HEK293T (cell line): ENCODE results near the gene CUX1.

Source experiments
- CTCF ChIA-PET: fragments of 350-600 bp; formaldehyde crosslinking; extraction: SDS; loops from one replicate; lab custom pipeline; 2021; ENCODE audit warnings: antibody characterized with exemption, inconsistent platforms; lab: Yijun Ruan, JAX
- POLR2A ChIA-PET: fragments of 350-600 bp; formaldehyde crosslinking; extraction: SDS; loops from one replicate; lab custom pipeline; 2020; ENCODE audit warnings: antibody characterized with exemption, inconsistent platforms; lab: Yijun Ruan, JAX
- DNase-seq: peaks from one replicate; pipeline ENCODE4 v3.0.0; 2012; ENCODE audit warnings: mixed read lengths; ENCODE audit errors: extremely low spot score
- ARNT ChIP-seq: fragments of 450-650 bp; IDR thresholded peaks from 2 replicates; pipeline ENCODE4 v1.6.1; 2017; ENCODE audit warnings: mild to moderate bottlenecking
- BHLHE40 ChIP-seq: fragments of 450-650 bp; IDR thresholded peaks from 2 replicates; pipeline ENCODE4 v1.6.1; 2016; ENCODE audit warnings: mild to moderate bottlenecking, moderate library complexity, borderline replicate concordance
- CTBP1 ChIP-seq: fragments of 450-650 bp; IDR thresholded peaks from 2 replicates; pipeline ENCODE4 v1.6.1; 2016; ENCODE audit warnings: borderline replicate concordance
- ELF4 ChIP-seq: fragments of 450-650 bp; IDR thresholded peaks from 2 replicates; pipeline ENCODE4 v1.6.1; 2017; ENCODE audit warnings: antibody characterized with exemption
- FOXA1 ChIP-seq: fragments of 450-650 bp; IDR thresholded peaks from 2 replicates; pipeline ENCODE4 v1.6.1; 2016; ENCODE audit warnings: mild to moderate bottlenecking
- FOXK2 ChIP-seq: fragments of 450-650 bp; IDR thresholded peaks from 2 replicates; pipeline ENCODE4 v1.6.1; 2016; ENCODE audit warnings: mild to moderate bottlenecking
- FOXM1 ChIP-seq: fragments of 450-650 bp; IDR thresholded peaks from 2 replicates; pipeline ENCODE4 v1.6.1; 2017; ENCODE audit warnings: mild to moderate bottlenecking, borderline replicate concordance
- HDGF ChIP-seq: fragments of 450-650 bp; IDR thresholded peaks from 2 replicates; pipeline ENCODE4 v1.6.1; 2017; ENCODE audit warnings: antibody characterized with exemption, borderline replicate concordance
- L3MBTL2 ChIP-seq: fragments of 450-650 bp; conservative IDR thresholded peaks from 2 replicates; pipeline ENCODE4 v1.6.1; 2016; ENCODE audit warnings: mild to moderate bottlenecking
- LEF1 ChIP-seq: fragments of 450-650 bp; IDR thresholded peaks from 2 replicates; pipeline ENCODE4 v1.6.1; 2017; ENCODE audit warnings: mild to moderate bottlenecking, borderline replicate concordance
- NFRKB ChIP-seq: fragments of 450-650 bp; IDR thresholded peaks from 2 replicates; pipeline ENCODE4 v1.6.1; 2016; ENCODE audit warnings: mild to moderate bottlenecking, moderate library complexity
- SP1 ChIP-seq: fragments of 450-650 bp; IDR thresholded peaks from 2 replicates; pipeline ENCODE4 v1.6.1; 2017
- SUZ12 ChIP-seq: fragments of 450-650 bp; IDR thresholded peaks from 2 replicates; pipeline ENCODE4 v1.6.1; 2016; ENCODE audit warnings: mild to moderate bottlenecking
- TARDBP ChIP-seq: fragments of 450-650 bp; IDR thresholded peaks from 2 replicates; pipeline ENCODE4 v1.6.1; 2016
- ZNF384 ChIP-seq: fragments of 450-650 bp; IDR thresholded peaks from 2 replicates; pipeline ENCODE4 v1.6.1; 2016
- TF ChIP-seq, protein P1 (sequence below): fragments of 450-650 bp; IDR thresholded peaks from 2 replicates; pipeline ENCODE4 v1.6.1; 2016

The CUX1 gene

DNA sequence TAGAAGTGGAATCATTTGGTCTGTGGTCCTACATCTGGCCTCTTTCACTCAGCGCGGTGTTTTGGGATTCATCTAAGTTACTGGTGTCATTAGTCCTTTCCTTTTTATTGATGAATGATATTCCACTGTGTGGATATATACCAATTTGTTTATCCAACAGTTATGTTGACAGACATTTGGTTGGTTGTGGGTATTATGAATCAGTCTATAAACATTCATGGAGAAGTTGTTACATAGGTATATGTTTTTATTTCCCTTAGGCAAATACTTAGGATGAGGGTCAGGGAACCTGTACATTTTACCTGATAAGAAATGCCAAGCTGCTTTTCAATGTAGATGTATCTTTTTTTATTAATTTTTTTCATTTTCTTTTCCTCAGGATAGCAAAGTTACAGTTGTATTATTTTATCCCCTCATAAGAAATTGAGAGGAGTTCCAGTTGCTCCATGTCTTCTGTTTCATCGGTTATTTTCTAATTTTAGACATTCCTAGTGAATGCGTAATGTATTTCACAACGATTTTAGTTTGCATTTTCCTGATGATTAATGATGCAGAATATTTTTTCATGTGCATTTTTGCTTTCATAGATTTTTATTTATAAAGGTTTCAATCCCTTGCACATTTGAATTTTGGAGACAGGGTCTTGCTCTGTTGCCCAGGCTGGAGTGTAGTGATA, 265.4 kb downstream of the CUX1 start:
- ChIA-PET CTCF (no interaction called here), POLR2A (no interaction called here)
- no peak for DNase-seq
- TF ChIP-seq SUZ12 (no peak), CTBP1 (no peak), ZNF384 (no peak), BHLHE40 (no peak), HDGF (no peak), ELF4 (no peak), SP1 (no peak), LEF1 (no peak), TARDBP (no peak), ARNT (no peak), FOXA1 (no peak), FOXK2 (no peak), L3MBTL2 (no peak), NFRKB (no peak), FOXM1 (no peak)
- TF ChIP-seq, protein P1, sequence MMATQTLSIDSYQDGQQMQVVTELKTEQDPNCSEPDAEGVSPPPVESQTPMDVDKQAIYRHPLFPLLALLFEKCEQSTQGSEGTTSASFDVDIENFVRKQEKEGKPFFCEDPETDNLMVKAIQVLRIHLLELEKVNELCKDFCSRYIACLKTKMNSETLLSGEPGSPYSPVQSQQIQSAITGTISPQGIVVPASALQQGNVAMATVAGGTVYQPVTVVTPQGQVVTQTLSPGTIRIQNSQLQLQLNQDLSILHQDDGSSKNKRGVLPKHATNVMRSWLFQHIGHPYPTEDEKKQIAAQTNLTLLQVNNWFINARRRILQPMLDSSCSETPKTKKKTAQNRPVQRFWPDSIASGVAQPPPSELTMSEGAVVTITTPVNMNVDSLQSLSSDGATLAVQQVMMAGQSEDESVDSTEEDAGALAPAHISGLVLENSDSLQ: no peak

DNA sequence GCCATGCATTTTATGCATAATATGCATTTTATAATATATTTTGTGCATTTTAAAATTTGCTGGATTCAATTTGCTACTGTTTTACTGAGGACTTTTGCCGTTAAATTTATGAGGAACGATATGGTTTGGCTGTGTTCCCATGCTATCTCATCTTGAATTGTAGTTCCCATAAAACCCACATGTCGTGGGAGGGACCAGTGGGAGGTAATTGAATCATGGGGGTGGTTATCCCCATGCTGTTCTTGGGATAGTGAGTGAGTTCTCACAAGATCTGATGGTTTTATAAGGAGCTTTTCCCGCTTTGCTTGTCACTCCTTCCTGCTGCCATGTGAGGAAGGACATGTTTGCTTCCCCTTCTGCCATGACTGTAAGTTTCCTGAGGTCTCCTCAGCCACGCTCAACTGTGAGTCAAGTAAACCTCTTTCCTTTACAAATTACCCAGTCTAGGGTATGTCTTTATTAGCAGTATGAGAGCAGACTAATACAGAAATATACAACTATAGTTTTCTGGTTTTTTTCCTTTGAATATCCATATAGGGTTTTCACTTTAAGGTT, 267.9 kb downstream of the CUX1 start:
- POLR2A ChIA-PET: no interaction called here
- no peak for TF ChIP-seq SUZ12
- TF ChIP-seq HDGF: no peak
- no peak for DNase-seq
- CTCF ChIA-PET: no interaction called here

DNA sequence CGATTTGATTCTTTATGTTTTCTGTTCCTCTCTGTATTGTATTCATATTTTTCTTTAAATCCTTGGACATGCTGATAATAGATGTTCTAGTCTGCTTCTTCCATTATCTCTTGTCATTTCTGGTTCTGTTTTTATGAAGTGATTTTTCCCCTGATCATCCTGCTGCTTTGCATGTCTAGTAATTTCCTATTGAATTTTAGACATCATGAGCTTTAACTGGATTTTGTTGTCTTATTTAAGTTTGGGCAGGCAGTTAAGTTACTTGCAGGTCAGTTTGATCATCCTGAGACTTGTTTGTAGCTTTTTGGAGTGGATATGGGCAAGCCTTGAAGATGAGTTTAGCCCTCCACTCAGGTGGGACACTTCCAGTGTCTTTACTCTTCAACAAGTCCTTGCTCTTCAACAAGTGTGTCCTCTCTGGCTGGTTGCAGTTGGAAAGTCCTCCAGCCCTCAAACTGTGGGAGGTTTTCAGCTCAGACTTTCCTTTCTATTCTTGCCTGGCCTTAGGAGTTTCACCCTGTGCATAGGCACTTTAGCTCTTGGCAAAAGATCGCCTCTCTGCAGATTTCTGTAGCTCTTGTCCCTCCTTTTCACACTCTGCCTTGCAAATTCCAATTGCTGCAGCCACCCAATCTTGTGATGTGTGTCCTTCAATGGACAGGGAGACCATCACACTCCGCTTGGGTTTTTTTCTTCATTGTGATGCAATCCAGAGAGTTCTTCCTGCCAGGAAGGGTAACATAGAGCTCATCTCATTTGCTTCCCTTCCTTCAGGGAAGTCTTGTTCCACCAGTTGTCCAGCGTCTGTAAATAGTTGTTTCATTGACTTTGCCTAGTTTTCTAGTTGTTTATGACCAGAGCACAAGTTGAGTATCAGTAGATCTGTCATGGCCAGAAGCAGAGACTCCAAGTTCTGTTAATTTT, 272.0 kb downstream of the CUX1 start:
- TF ChIP-seq BHLHE40: no peak
- TF ChIP-seq NFRKB: no peak
- TF ChIP-seq ELF4: no peak
- no peak for TF ChIP-seq L3MBTL2
- POLR2A ChIA-PET: no interaction called here
- no peak for DNase-seq
- CTCF ChIA-PET: no interaction called here

DNA sequence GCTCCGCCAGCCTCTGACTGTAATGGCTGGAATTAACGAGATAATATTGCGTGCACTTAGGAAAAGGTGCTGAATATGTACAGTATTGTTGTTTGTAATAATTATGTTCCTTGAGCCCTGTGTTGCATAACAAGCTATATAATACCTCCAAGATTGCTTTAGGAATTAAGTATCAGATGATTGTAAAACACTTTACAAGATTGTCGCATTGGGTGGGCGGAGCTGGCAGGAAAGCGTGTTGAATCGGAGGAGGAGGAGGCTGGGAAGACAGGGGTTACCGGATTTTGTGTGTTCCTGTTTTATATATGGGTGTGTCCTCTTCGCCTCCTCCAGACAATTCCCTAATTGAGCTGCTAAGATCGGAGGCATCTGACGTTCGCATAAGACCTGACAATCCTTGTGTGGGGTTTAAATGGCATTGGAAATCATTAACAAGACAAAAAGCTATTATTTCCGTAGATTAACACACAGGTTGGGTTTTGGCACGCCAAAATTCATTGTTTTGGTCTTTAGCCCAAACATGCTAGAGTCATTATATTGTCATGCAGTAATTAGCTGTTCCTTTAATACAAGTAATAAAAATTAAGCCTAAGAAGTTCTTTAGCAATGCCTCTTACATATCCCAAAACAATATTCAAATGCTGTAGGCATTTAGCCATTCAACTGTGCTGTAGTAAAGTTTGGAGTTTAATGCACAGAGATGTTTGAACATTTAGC, 276.3 kb downstream of the CUX1 start:
- CTCF ChIA-PET: no interaction called here
- no peak for DNase-seq
- POLR2A ChIA-PET: no interaction called here
- TF ChIP-seq FOXM1: no peak
- no peak for TF ChIP-seq FOXA1
- no peak for TF ChIP-seq HDGF
- no peak for TF ChIP-seq TARDBP
- TF ChIP-seq BHLHE40: no peak
- TF ChIP-seq CTBP1: no peak
- no peak for TF ChIP-seq SUZ12
- no peak for TF ChIP-seq ZNF384
- TF ChIP-seq FOXK2: no peak
- TF ChIP-seq ELF4: no peak
- TF ChIP-seq L3MBTL2: no peak
- TF ChIP-seq ARNT: no peak
- no peak for TF ChIP-seq NFRKB
- TF ChIP-seq, protein P1: no peak
- no peak for TF ChIP-seq LEF1
- no peak for TF ChIP-seq SP1

DNA sequence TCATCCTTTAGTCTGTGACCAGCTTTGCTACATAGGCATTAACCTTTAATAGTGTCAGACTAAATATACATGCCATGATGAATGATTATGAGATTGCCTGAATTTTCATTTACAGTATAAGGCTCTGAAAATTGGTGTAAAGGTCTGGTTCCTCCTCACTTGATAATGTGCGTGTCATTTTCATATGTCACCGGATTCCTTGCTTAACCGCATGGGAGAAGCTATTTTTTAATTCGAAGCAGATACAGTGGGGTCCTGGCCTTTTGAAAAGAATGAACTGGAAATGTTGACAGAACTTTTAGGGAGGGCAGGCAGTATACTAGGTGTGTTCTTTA, 276.9 kb downstream of the CUX1 start:
- ChIA-PET CTCF (no interaction called here), POLR2A (no interaction called here)

More for the DNA sequence above, 276.9 kb downstream of the CUX1 start:
- TF ChIP-seq, protein P1: no peak
- TF ChIP-seq BHLHE40 (no peak), ARNT (no peak), TARDBP (no peak), HDGF (no peak), L3MBTL2 (no peak), NFRKB (no peak), FOXM1 (no peak), ZNF384 (no peak), LEF1 (no peak), FOXK2 (no peak), ELF4 (no peak), SP1 (no peak), CTBP1 (no peak)
- DNase-seq: no peak
